HG03575 (cell line): ENCODE measurements around the gene CDH23.

Experiments used
- ATAC-seq: cut with Tn5 transposase; IDR thresholded peaks from one replicate; pipeline ENCODE4 v1.9.1; 2021; ENCODE audit not compliant: unreplicated experiment, insufficient number of reproducible peaks, low FRiP score; ENCODE audit errors: extremely low read depth

The CDH23 gene

GRCh38 chr10:71408436-71409225 lies 11.9 kb downstream of the CDH23 start:
- ATAC-seq: no peak

GRCh38 chr10:71409516-71410104 lies 12.9 kb downstream of the CDH23 start:
- ATAC-seq: no peak

GRCh38 chr10:71413581-71413980 lies 16.9 kb downstream of the CDH23 start:
- no peak for ATAC-seq

- no peak for ATAC-seq
Measured at GRCh38 chr10:71414359-71414758, 17.6 kb downstream of the CDH23 start.

- no peak for ATAC-seq
Measured at GRCh38 chr10:71419002-71419540, 22.4 kb downstream of the CDH23 start.

- ATAC-seq: no peak
Measured at GRCh38 chr10:71419750-71420149, 23.0 kb downstream of the CDH23 start.

- no peak for ATAC-seq
Measured at GRCh38 chr10:71421075-71421434, 24.3 kb downstream of the CDH23 start.

- ATAC-seq: no peak
Measured at GRCh38 chr10:71423250-71423649, 26.5 kb downstream of the CDH23 start.

- no peak for ATAC-seq
Measured at GRCh38 chr10:71423901-71424300, 27.2 kb downstream of the CDH23 start.

- ATAC-seq: no peak
Measured at GRCh38 chr10:71424496-71425194, 27.9 kb downstream of the CDH23 start.

GRCh38 chr10:71426058-71426605 lies 29.4 kb downstream of the CDH23 start:
- no peak for ATAC-seq

- ATAC-seq: no peak
Measured at GRCh38 chr10:71427246-71427645, 30.5 kb downstream of the CDH23 start.

GRCh38 chr10:71429304-71429703 lies 32.6 kb downstream of the CDH23 start:
- no peak for ATAC-seq

- no peak for ATAC-seq
Measured at GRCh38 chr10:71429929-71430328, 33.2 kb downstream of the CDH23 start.

- no peak for ATAC-seq
Measured at GRCh38 chr10:71431239-71432100, 34.8 kb downstream of the CDH23 start.

- no peak for ATAC-seq
Measured at GRCh38 chr10:71432101-71432905, 35.6 kb downstream of the CDH23 start.

- ATAC-seq: no peak
Measured at GRCh38 chr10:71432956-71433767, 36.4 kb downstream of the CDH23 start.
